Measurements from ENCODE around the gene TIMP1.

DNA sequence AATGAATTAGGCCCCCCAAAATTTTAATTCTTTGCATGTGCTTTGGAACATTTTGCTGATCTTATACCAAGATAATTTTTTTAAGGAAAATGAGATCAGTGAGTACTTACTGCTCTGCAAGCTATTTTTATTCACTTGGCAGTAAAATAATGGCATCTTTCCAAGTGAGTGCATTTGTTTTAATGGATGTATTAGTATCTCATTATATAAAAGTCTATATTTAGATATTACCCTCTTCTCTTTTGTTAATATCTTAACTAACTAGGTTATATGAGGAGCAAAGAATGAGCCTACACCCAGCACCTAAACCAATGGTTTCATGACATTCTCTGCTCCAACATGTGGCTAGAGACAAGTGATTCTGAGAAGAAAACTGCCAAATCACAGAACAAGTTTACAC is 42.4 kb upstream of the TIMP1 start:
- no peak for TF ChIP-seq POLR2A (IDR thresholded peaks at IDR 0.05; ENCODE audit: insufficient read depth in 1 of 2, low read depth in 2 of 2, low read length in 2 of 2)
- no peak for TF ChIP-seq ZBTB7A (CRISPR knock-in tag; IDR thresholded peaks at IDR 0.05)
- no peak for TF ChIP-seq ZNF850 (CRISPR knock-in tag; conservative IDR thresholded peaks at IDR 0.05)
- TF ChIP-seq ZNF558 (CRISPR knock-in tag; IDR thresholded peaks at IDR 0.05; ENCODE audit: borderline replicate concordance), result no peak
- TF ChIP-seq, protein P1, sequence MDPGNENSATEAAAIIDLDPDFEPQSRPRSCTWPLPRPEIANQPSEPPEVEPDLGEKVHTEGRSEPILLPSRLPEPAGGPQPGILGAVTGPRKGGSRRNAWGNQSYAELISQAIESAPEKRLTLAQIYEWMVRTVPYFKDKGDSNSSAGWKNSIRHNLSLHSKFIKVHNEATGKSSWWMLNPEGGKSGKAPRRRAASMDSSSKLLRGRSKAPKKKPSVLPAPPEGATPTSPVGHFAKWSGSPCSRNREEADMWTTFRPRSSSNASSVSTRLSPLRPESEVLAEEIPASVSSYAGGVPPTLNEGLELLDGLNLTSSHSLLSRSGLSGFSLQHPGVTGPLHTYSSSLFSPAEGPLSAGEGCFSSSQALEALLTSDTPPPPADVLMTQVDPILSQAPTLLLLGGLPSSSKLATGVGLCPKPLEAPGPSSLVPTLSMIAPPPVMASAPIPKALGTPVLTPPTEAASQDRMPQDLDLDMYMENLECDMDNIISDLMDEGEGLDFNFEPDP (CRISPR knock-in tag; conservative IDR thresholded peaks at IDR 0.05), result no peak
- TF ChIP-seq, protein P2, sequence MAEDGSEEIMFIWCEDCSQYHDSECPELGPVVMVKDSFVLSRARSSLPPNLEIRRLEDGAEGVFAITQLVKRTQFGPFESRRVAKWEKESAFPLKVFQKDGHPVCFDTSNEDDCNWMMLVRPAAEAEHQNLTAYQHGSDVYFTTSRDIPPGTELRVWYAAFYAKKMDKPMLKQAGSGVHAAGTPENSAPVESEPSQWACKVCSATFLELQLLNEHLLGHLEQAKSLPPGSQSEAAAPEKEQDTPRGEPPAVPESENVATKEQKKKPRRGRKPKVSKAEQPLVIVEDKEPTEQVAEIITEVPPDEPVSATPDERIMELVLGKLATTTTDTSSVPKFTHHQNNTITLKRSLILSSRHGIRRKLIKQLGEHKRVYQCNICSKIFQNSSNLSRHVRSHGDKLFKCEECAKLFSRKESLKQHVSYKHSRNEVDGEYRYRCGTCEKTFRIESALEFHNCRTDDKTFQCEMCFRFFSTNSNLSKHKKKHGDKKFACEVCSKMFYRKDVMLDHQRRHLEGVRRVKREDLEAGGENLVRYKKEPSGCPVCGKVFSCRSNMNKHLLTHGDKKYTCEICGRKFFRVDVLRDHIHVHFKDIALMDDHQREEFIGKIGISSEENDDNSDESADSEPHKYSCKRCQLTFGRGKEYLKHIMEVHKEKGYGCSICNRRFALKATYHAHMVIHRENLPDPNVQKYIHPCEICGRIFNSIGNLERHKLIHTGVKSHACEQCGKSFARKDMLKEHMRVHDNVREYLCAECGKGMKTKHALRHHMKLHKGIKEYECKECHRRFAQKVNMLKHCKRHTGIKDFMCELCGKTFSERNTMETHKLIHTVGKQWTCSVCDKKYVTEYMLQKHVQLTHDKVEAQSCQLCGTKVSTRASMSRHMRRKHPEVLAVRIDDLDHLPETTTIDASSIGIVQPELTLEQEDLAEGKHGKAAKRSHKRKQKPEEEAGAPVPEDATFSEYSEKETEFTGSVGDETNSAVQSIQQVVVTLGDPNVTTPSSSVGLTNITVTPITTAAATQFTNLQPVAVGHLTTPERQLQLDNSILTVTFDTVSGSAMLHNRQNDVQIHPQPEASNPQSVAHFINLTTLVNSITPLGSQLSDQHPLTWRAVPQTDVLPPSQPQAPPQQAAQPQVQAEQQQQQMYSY (CRISPR knock-in tag; IDR thresholded peaks at IDR 0.05), result no peak
- no peak for TF ChIP-seq ZNF282 (IDR thresholded peaks at IDR 0.05; ENCODE audit: partially characterized antibody)
- no peak for TF ChIP-seq ARNT (IDR thresholded peaks at IDR 0.05)
- TF ChIP-seq NFIC (IDR thresholded peaks at IDR 0.05; ENCODE audit: low read length), result no peak

All from HepG2 (cell line).